ENCODE data around the gene ZRANB1.

The ZRANB1 gene

DNA sequence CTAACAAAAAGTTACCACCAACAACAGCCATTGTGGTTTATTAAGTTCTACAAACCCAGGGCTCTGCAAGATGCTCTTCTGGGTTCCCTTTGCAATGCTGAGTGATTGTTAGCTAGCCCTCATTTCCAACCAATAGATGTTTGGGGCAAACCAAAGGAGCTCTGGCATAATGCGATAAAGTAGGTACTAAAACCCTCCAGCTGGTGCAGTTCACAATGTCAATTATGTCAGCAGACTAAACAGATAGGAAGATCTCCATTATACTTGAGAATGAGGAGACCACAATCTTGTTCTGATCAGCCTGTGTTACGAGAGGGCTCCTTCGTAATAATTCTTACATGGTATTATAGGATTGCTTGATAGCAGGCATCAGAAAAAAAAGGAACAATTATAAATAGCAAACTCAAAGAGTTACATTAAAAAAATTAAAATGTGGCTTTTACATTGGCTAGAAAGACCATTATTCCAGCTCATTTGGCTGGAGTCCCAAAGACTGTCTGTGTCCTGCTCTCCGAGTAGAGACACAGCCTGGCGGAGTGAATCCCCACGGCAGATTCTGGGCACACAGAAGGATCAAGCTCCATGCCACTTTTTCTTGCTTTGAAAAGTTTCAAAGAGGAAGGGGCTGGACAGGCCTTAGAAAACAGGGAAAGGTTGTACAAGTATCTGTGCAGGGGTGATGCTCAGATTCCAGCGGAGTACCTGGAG lies 93.8 kb downstream of the ZRANB1 start:
- Mint-ChIP-seq H3K36me3 (ENCODE audit: low read depth) (peaks cover 90% of the 10 kb centered on the region), H3K4me3 (no peak overlapping the region), H3K9me3 (no peaks in the 10 kb centered on the region), H3K4me1 (ENCODE audit: low read depth) (peaks cover 15% of the 10 kb centered on the region), H3K27me3 (no peaks in the 10 kb centered on the region), H3K27ac (no peak overlapping the region)
- intact Hi-C loops (cut with micrococcal nuclease), result no loop called here

GRCh38 chr10:125037145-125037877 lies 95.4 kb downstream of the ZRANB1 start:
- no peak overlapping the region for H3K27ac Mint-ChIP-seq
- intact Hi-C loops (cut with micrococcal nuclease), result no loop called here

More at GRCh38 chr10:125037145-125037877, 95.4 kb downstream of the ZRANB1 start:
- peaks cover 76% of the 10 kb centered on the region for H3K36me3 Mint-ChIP-seq (ENCODE audit: low read depth)
- H3K27me3 Mint-ChIP-seq, result no peaks in the 10 kb centered on the region
- peaks cover 16% of the 10 kb centered on the region for H3K4me1 Mint-ChIP-seq (ENCODE audit: low read depth)
- no peaks in the 10 kb centered on the region for H3K9me3 Mint-ChIP-seq
- no peak overlapping the region for H3K4me3 Mint-ChIP-seq
